Measurements from ENCODE around the gene UBAC2.

UBAC2 gene

DNA sequence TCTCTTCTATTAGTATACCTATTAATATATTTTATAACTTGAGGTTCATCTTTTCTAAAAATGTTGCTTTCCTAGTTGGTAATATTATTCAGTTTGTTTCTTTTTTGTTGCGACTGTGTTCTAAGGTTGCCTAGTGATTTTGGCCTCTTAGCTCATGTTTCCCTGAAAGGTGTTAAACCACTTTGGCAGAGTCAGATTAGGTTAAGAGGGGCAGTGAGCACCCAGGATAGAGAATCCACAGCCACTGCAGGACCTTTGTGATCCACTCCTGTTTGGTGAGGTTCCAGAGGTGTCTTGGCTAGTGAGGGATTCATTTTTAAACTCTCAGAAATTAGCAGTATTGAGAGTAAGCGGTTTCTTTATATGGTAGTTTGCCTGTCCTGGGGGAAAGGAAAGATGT, 72.5 kb downstream of the UBAC2 start:
- no peak for DNase-seq

DNA sequence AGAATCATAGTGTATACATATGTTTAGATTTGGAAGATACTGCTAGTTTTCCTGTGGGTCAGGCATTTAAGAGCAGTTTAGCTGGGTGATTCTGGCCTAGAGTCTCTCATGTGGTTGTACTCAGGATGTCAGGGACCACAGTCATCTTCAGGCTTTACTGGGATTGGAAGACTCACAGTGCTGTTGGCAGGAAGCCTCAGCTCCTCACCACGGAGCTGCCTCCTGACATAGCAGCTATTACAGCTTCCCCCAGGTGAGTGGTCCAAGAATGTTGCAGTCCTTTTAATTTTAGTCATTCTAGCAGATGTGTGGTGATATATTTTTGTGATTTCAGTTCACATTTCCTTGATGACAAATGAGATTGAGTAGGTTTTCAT, 74.4 kb downstream of the UBAC2 start:
- DNase-seq: peak; percentile 72

DNA sequence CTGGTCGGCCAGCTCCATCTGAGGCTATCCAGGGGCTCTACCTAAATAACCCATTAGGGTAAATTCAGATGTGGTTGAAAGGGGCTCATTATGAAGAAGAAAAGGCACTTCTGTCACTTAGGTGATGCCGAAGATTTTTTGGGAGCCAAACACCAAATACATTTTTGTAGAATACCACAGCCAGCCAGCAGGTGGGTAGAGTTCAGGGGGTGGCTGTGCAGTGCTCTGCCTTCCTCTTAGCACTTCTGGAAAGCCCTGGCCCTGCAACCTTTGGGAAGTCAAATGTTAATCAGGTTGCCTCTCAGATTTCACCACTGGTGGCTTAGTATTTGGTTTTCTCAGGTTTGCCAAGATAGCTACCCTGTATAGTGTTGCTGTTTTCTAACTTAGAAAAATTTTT, 76.1 kb downstream of the UBAC2 start:
- DNase-seq: no peak

- DNase-seq: no peak
Measured at GRCh38 chr13:99277629-99278028, 77.0 kb downstream of the UBAC2 start.

- DNase-seq: no peak
Measured at GRCh38 chr13:99278200-99278599, 77.5 kb downstream of the UBAC2 start.

DNA sequence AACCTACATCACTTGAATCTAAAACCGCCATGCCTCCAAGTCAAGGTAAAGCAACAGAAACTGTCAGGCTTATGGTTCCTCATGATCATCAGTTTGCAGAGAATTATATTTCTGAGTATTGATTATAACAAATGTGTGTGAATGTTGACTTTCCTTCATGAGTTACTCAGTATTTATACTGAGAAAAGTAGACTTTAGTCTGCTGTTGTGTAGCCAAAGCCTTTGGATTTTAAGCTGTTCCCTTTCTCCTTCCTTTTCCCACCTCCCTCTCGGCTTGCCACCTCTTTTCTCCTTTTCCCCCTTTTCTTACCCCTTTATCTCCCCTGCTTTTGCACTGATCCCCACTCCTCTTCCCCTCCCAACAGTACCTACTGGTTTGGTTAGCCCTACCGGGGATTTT, 78.2 kb downstream of the UBAC2 start:
- DNase-seq: no peak

- no peak for DNase-seq
Measured at GRCh38 chr13:99279637-99280036, 79.0 kb downstream of the UBAC2 start.

DNA sequence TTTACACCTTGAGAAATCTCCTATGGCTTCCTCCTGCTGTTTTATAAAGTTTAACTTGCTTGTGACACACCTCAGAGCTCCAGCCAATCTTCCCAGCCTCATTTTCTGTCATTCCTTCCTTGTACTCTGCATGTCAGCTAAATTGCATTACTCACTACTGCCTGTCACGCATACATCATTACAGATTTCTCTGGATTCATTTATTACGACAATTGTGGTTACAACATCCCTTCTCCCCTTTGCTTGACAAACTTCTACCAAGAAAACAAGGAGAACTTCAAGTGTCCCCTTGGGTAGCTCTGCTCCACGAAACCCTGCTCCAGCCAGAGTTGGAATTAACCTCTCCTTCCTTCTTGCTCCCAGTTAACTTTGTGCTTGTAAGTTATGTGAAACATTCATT, 79.5 kb downstream of the UBAC2 start:
- no peak for DNase-seq

GRCh38 chr13:99281811-99282263, 81.2 kb downstream of the UBAC2 start:
- peak; percentile 82 for DNase-seq

GRCh38 chr13:99282264-99283231, 81.9 kb downstream of the UBAC2 start:
- DNase-seq: no peak

DNA sequence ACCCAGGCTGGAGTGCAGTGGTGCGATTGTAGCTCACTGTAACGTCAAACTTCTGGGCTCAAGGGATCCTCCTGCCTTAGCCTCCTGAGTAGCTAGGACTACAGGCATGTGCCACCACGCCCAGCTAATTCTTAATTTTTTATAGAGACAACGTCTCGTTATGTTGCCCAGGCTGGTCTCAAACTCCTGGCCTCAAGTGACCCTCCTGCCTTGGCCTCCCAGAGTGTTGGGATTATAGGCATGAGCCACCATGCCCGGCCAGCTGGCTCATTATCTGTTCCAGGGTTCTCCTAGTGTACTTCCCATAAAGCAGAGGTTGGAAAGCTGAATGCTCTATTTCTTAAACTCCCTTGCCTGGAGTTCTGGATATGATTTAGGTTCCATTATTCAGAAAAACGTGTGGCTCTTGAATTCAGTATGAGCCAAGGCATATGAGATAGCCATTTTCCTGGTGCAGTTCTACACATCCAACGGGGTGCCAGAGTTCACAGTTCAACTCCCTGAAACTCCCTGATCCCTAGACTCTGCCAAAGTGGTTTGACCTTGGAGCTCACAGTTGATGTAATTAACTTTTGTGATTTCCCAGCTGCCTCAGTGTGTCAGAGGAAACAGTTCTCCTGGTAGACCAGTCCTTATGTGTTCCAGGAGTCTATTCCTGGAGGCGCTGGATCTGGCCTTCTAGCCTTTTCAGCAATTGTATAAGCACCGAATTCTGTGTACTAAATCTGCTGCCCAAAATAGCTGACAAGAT, 85.0 kb downstream of the UBAC2 start:
- no peak for DNase-seq

GRCh38 chr13:99287551-99287950, 86.9 kb downstream of the UBAC2 start:
- no peak for DNase-seq

DNA sequence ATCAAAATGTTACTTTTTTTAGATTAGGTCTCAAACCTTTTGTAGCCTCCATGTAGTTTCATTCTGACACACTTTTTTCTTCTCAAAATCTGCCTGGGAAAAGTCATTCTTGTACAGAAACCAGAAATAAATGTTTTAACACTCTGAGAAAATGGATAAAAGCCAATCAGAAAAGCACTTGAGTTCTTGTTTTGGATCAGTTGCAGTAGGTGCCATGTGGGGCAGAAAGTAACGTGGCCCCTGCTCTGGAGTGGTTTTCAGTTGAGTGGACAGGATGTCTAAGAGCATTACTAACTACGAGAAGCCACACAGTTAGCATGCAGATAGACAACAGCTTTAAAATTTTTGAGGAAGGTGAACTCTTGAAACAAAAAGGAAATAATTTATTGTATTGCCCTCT, 87.4 kb downstream of the UBAC2 start:
- DNase-seq: peak; percentile 74

- DNase-seq: no peak
Measured at GRCh38 chr13:99289271-99289670, 88.6 kb downstream of the UBAC2 start.

GRCh38 chr13:99289674-99290337, 89.2 kb downstream of the UBAC2 start:
- peak; percentile 77 for DNase-seq

- no peak for DNase-seq
Measured at GRCh38 chr13:99290894-99291293, 90.2 kb downstream of the UBAC2 start.

- DNase-seq: no peak
Measured at GRCh38 chr13:99293178-99293577, 92.5 kb downstream of the UBAC2 start.

DNA sequence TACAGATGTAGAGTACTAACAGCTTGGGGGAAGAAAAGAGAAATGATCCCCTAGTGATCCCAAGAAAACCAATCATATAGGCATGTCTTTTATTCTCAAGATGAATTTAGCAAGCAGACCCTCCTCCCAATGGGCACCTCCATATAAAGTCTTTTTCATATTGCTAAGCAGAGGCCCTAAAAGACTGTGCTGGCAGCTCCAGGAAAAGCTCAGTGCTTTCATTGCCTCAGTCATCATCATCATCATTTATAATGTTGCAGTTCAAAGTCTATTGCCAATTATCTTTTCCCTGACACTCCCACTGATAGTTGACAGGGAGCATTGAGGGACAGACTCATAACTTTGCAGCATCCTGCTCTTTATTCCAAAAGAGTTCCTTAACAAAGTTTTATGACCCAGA, 93.5 kb downstream of the UBAC2 start:
- no peak for DNase-seq

DNA sequence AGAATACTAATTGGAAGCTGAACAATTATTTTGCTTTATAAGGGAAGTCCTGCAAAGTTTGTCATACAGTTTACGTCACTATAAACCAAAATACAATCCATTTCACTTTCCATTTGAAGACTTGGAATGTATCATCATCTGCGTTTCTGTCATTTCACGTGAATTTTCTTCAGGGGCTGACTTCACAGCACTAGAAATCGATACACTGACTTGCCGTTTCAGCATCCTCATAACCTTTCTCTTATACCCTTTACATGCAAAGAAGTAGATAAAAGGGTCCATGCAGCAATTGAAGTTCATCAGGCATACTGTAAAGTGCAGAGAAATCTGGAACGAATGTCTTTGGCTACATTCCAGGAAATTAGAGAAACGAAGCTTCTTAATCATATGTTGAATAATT, 94.3 kb downstream of the UBAC2 start:
- no peak for DNase-seq

DNA sequence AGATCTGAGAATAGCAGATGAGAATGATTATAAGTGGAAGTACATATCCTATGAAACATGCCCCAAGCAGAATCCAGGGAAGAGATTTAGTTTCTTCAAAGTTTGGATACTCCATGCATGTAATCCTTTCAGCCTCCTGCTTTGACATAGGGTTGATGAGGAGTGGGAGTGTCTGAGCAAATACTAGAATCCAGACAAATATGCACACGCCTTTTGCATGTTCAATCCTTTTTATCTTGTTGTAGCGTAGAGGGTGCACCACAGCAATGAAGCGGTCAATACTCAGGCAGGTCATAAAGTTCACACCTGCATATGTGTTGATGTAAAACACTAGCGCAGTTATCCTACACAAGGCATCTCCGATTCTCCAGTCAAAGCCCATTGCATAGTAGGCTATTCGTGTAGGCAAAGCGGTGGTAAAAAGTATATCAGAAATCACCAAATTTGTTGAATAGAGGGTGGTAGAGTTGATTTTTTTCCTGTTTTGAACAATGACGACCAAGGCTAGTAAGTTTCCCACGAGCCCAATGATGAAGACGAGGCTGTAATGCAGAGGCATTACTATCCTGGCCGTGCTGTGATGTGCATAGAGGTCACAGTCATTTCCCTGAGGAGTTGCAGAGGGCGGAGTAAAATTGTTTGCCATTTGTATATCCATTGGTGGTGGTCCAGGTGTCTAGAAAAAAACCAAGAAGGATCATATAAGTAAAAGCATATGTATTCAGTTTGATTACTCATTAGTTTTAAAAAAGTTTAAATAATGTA, 95.0 kb downstream of the UBAC2 start:
- no peak for DNase-seq

DNA sequence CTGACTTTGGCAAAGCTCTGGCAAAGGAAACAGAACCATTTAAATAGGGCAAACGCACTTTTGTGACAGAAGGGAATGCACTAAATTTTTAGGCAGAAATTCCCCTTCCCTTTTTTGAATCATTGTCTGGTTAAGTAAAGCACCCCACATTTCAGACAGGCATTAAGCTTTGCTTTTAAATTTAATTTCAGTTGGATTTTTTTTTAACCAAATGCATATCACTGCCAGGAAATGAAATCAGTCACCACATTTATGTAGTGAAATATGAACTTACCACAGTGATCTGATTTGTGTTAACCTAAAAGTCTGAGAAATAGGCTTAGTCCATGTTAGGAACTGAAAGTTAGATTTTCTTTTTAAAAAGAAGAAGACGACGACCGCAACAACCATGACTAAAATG, 95.7 kb downstream of the UBAC2 start:
- no peak for DNase-seq

DNA sequence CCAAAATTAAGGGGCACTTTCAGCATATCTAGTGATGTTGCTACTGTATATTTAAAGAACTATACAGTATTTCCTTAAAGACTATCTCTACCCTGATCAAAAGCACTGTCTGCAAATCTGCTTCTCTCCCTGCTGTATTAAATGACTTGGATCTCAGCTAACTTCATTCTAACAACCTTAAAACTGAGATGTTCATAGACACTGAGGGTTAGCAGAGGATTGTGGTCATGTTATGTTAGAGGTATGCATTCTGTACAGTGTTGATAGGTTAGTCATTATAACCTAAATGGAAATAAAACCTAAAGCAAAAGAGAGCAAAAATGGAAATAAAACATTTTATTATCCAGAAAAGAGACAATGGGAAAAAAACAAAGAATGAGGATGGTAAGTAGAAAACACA, 96.7 kb downstream of the UBAC2 start:
- no peak for DNase-seq

GRCh38 chr13:99298056-99298455, 97.4 kb downstream of the UBAC2 start:
- DNase-seq: no peak
